ENCODE data around the gene VPS39.

DNA sequence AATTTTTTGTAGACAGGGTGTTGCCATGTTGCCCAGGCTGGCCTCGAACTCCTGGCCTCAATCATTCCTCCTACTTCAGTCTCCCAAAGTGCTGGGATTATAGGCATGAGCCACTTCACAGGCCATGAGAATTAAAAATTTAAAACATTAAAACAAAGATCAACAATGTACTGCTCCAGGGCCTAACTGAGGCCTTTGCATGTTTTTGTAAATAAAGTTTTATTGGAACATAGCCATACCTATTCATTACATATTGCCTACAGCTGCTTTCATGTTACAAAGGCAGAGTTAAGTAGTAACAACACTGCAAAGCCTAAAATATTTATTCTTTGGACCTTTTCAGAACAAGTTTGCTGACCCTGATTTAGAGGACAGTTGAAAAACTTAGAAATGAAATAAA lies 9.6 kb downstream of the VPS39 start:
- TF ChIP-seq, protein P1, sequence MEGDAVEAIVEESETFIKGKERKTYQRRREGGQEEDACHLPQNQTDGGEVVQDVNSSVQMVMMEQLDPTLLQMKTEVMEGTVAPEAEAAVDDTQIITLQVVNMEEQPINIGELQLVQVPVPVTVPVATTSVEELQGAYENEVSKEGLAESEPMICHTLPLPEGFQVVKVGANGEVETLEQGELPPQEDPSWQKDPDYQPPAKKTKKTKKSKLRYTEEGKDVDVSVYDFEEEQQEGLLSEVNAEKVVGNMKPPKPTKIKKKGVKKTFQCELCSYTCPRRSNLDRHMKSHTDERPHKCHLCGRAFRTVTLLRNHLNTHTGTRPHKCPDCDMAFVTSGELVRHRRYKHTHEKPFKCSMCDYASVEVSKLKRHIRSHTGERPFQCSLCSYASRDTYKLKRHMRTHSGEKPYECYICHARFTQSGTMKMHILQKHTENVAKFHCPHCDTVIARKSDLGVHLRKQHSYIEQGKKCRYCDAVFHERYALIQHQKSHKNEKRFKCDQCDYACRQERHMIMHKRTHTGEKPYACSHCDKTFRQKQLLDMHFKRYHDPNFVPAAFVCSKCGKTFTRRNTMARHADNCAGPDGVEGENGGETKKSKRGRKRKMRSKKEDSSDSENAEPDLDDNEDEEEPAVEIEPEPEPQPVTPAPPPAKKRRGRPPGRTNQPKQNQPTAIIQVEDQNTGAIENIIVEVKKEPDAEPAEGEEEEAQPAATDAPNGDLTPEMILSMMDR (IDR thresholded peaks at IDR 0.05) = no peak
- TF ChIP-seq POLR2A (IDR thresholded peaks at IDR 0.05) = no peak
